Prostate gland (tissue), 2 donors: ENCODE results near the gene EPN1. TPM values are rescaled to one million over a fixed set of nuclear protein-coding genes. Genes with fewer than 3 reads are reported as not detected.

ENCODE experiments used
- DNase-seq: peaks from one replicate; pipeline ENCODE4 v3.0.0-alpha.2; 2019; ENCODE audit warnings: low spot score
- H3K27ac ChIP-seq, 2 donors: fragments of 200-600 bp; sonication (generic); 2 replicates each; pipeline ENCODE4 v1.5.1; 2017 to 2019
- H3K27me3 ChIP-seq: fragments of 200-600 bp; sonication (generic); replicated peaks from 2 replicates; pipeline ENCODE4 v1.5.1; 2019; ENCODE audit not compliant: insufficient read depth
- H3K36me3 ChIP-seq, 2 donors: fragments of 200-600 bp; sonication (generic); 1 replicate in 1 of 2; 2 replicates in 1 of 2; pipeline versions ENCODE4 v1.5.1 to v1.8.1; 2017 to 2019
- H3K4me1 ChIP-seq: fragments of 200-600 bp; sonication (generic); replicated peaks from 2 replicates; pipeline ENCODE4 v1.5.1; 2019
- H3K4me3 ChIP-seq, 2 donors: fragments of 200-600 bp; sonication (generic); 2 replicates each; pipeline ENCODE4 v1.5.1; 2017 to 2019
- H3K9me3 ChIP-seq: fragments of 200-600 bp; sonication (generic); 2 replicates; pipeline ENCODE4 v1.5.1; 2017
- CTCF ChIP-seq, 4 experiments: fragments of 200-600 bp in 2 of 4; fragments of 450-650 bp in 2 of 4; sonication (generic) in 2 of 4; IDR thresholded peaks; 1 replicate in 3 of 4; 2 replicates in 1 of 4; pipeline ENCODE4 v1.5.1; 2016 to 2019; ENCODE audit warnings: antibody characterized with exemption in 4 of 4, mild to moderate bottlenecking in 2 of 4, moderate library complexity in 2 of 4
- POLR2A ChIP-seq: fragments of 450-650 bp; IDR thresholded peaks from one replicate; pipeline ENCODE4 v1.6.1; 2016; ENCODE audit warnings: antibody characterized with exemption, mild to moderate bottlenecking
- POLR2AphosphoS5 ChIP-seq: sonication (generic); formaldehyde crosslinking; IDR thresholded peaks from one replicate; pipeline ENCODE4 v1.6.1; 2017; ENCODE audit warnings: antibody characterized with exemption
- WGBS: methylation state at CpG from one replicate; pipeline ENCODE4 v1.1.5; 2018; 5-methylcytosine and 5-hydroxymethylcytosine counted together
- intact Hi-C: fragments of 100-400 bp; cut with DNase I; formaldehyde crosslinking; loops from one replicate; pipeline ENCODE4 v1.14.2; 2022
- total RNA-seq, 2 donors: library from RNA; depleted of rRNA; stranded (reverse); fragments of >200 nt; gene quantifications; one replicate each; pipeline ENCODE4 v1.1.0, GENCODE V29; 2016

The EPN1 gene
- total RNA-seq, 2 donors from 2014 or later = 160 to 345 TPM

- H3K4me3 ChIP-seq = peak overlapping the region; percentile 85 to 91
- intact Hi-C loops = no loop called here
- no peaks in the 10 kb centered on the region for H3K27me3 ChIP-seq
- no peaks in the 10 kb centered on the region for H3K9me3 ChIP-seq
- DNase-seq = peak; percentile 32
- H3K36me3 ChIP-seq = no peaks in the 10 kb centered on the region
- peak overlapping the region; percentile 93 to 95 for H3K27ac ChIP-seq
- WGBS = 3% methylated on average over 38 of the region's 38 CpGs
- H3K4me1 ChIP-seq = peaks cover 39% of the 10 kb centered on the region
- TF ChIP-seq CTCF (IDR thresholded peaks at IDR 0.05) (peak; percentile 29 to 62 (median 40)), POLR2AphosphoS5 (no peak)
Observed at GRCh38 chr19:55640043-55640576, 34.9 kb upstream of the EPN1 start.

GRCh38 chr19:55640577-55641425 lies 34.2 kb upstream of the EPN1 start, which contains the start of gene ZNF580:
Gene ZNF580, plus strand, starts transcription at chr19:55641002. Its CDS starts 1,507 bp downstream, at chr19:55642509.
- H3K27ac ChIP-seq = peak within 1 kb of the TSS; percentile 93 to 95
- peaks cover 40% of the 10 kb centered on the region for H3K4me1 ChIP-seq
- TF ChIP-seq CTCF (IDR thresholded peaks at IDR 0.05) (no peak), POLR2A (peak; percentile 31), POLR2AphosphoS5 (no peak)
- H3K36me3 ChIP-seq = no peaks in the 10 kb centered on the region
- WGBS = under 1% methylated on average over 35 of the region's 89 CpGs
- no peaks in the 10 kb centered on the region for H3K9me3 ChIP-seq
- peak within 1 kb of the TSS; percentile 85 to 91 for H3K4me3 ChIP-seq
- no peaks in the 10 kb centered on the region for H3K27me3 ChIP-seq
- intact Hi-C loops = no loop called here
- DNase-seq = peak; percentile 32

- intact Hi-C loops = no loop called here
- Histone ChIP-seq H3K9me3 (no peaks in the 10 kb centered on the region), H3K4me3 (peak overlapping the region; percentile 85 to 91), H3K4me1 (peaks cover 32% of the 10 kb centered on the region), H3K27me3 (no peaks in the 10 kb centered on the region), H3K36me3 (no peaks in the 10 kb centered on the region), H3K27ac (peak overlapping the region; percentile 93 to 95)
- DNase-seq = no peak
- no peak for TF ChIP-seq POLR2A
- TF ChIP-seq POLR2AphosphoS5 = no peak
- TF ChIP-seq CTCF (IDR thresholded peaks at IDR 0.05) = no peak
- WGBS = 2% methylated on average over 25 of the region's 25 CpGs
Observed at GRCh38 chr19:55641426-55642152, 33.4 kb upstream of the EPN1 start.

GRCh38 chr19:55642153-55643002 lies 32.6 kb upstream of the EPN1 start:
- WGBS = under 1% methylated on average over 28 of the region's 65 CpGs
- H3K4me3 ChIP-seq = peak overlapping the region; percentile 85 to 91
- intact Hi-C loops = no loop called here
- no peaks in the 10 kb centered on the region for H3K27me3 ChIP-seq
- H3K4me1 ChIP-seq = peaks cover 31% of the 10 kb centered on the region
- no peaks in the 10 kb centered on the region for H3K36me3 ChIP-seq
- TF ChIP-seq CTCF (IDR thresholded peaks at IDR 0.05) (no peak), POLR2A (no peak), POLR2AphosphoS5 (no peak)
- no peaks in the 10 kb centered on the region for H3K9me3 ChIP-seq
- no peak for DNase-seq
- H3K27ac ChIP-seq = peak overlapping the region; percentile 93 to 95
